M059J (cell line): ENCODE data around the gene VPS41. TPM values are rescaled to one million over a fixed set of nuclear protein-coding genes. Genes with fewer than 3 reads are reported as not detected.

Source experiments
- DNase-seq: peaks from one replicate; pipeline ENCODE4 v3.0.0-alpha.2; 2012; ENCODE audit warnings: low read depth
- total RNA-seq: library from RNA; depleted of rRNA; stranded (reverse); fragments of >200 nt; shearing (Covaris generic); gene quantifications from 2 replicates; pipeline ENCODE4 v1.2.3, GENCODE V29; 2014

Gene VPS41
- total RNA-seq, 1 experiment from 2014 or later: 54.9 TPM

- no peak for DNase-seq
These were observed 3.8 kb downstream of the VPS41 start for GRCh38 chr7:38905056-38905759.

- DNase-seq: no peak
These were observed 5.9 kb downstream of the VPS41 start for GRCh38 chr7:38903057-38903456.

GRCh38 chr7:38902449-38902848, 6.5 kb downstream of the VPS41 start:
- no peak for DNase-seq

GRCh38 chr7:38893061-38893460, 15.9 kb downstream of the VPS41 start:
- no peak for DNase-seq

- DNase-seq: no peak
These were observed 18.4 kb downstream of the VPS41 start for GRCh38 chr7:38890597-38890996.

- DNase-seq: no peak
These were observed 19.0 kb downstream of the VPS41 start for GRCh38 chr7:38889872-38890432.

- DNase-seq: no peak
These were observed 19.9 kb downstream of the VPS41 start for GRCh38 chr7:38889079-38889478.

- no peak for DNase-seq
These were observed 22.7 kb downstream of the VPS41 start for GRCh38 chr7:38886265-38886664.

- no peak for DNase-seq
These were observed 25.3 kb downstream of the VPS41 start for GRCh38 chr7:38883706-38884105.

- no peak for DNase-seq
These were observed 26.9 kb downstream of the VPS41 start for GRCh38 chr7:38881947-38882684.

- no peak for DNase-seq
These were observed 28.0 kb downstream of the VPS41 start for GRCh38 chr7:38881015-38881414.

- no peak for DNase-seq
These were observed 28.5 kb downstream of the VPS41 start for GRCh38 chr7:38880454-38880853.

GRCh38 chr7:38880035-38880434, 29.0 kb downstream of the VPS41 start:
- no peak for DNase-seq

GRCh38 chr7:38878694-38879457, 30.1 kb downstream of the VPS41 start:
- DNase-seq: no peak

- no peak for DNase-seq
These were observed 35.6 kb downstream of the VPS41 start for GRCh38 chr7:38873433-38873832.

GRCh38 chr7:38872202-38872601, 36.8 kb downstream of the VPS41 start:
- DNase-seq: no peak

GRCh38 chr7:38870147-38870546, 38.8 kb downstream of the VPS41 start:
- no peak for DNase-seq

- DNase-seq: no peak
These were observed 45.2 kb downstream of the VPS41 start for GRCh38 chr7:38863601-38864291.

GRCh38 chr7:38862666-38863065, 46.3 kb downstream of the VPS41 start:
- no peak for DNase-seq

- peak; percentile 86 for DNase-seq
These were observed 50.6 kb downstream of the VPS41 start for GRCh38 chr7:38858259-38858884.

- peak; percentile 5 for DNase-seq
These were observed 53.1 kb downstream of the VPS41 start for GRCh38 chr7:38855867-38856266.
